Measurements from ENCODE around the gene ANKS4B.

ANKS4B gene

GRCh38 chr16:21301895-21302291, 68.4 kb downstream of the ANKS4B start:
- FAIRE-seq, result no peak

DNA sequence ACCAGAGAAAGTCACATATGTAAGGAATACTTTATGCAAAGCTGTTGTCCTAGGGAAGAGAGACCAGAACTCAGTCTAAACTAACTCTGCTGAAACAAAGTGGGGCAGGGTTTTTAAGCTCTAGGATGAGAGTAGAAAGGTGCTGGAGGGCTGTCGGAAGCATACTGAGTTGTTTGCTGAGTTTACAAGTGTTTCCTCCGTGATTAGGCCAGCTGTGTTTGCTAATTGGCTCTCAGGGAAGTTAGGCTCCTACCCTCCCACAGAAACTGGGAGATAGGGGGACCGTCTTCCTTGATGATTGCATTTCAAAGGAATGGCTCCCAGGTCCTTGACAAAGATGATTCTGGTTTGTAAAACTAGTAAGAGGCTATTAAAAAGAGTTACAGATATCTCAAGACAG, 69.0 kb downstream of the ANKS4B start:
- FAIRE-seq, result no peak

GRCh38 chr16:21302898-21303528, 69.5 kb downstream of the ANKS4B start:
- no peak for FAIRE-seq
